ENCODE measurements around the gene GBGT1.

The GBGT1 gene

DNA sequence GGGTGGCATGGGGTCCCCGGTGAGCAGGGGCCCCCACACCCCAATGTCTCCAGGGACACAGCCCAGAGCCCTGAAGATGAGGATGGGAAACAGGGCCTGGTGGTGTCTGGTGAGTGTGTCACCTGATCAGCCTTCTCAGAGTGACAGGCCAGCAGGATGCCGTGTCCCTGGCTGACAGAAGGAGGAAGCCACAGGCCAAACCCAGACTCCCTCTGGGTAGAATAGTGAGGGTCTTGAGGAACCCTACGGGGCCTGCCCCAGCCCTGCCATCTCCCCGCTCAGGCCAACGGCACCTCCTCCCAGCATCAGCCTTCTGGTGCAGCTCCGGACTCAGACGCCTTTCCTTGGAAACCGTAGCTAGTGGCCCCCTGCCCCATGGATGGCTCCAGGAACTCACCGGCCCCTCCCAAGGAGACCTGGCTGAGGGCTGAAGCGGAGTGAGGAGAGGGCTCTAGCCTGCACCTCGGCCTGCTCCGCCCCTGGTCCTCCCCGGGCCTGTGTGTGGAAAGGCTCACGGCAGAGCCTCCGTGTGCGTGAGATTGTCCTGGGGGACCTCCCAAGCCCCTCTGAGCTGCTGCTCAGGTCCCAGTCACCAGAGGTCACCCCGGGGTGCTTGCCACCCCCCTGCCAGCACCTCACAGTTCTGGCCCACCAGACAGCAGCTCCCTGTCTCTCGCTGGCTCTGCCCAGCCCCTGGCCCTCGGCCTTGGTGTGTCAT lies 48.7 kb downstream of the GBGT1 start:
- POLR2A ChIA-PET: interaction anchor here (1.1 to 1.8 kb wide), 4 partner anchors 18 to 34 kb away, joined by 3 to 8 read pairs (median 6); no protein-coding TSS in a partner anchor
- DNase-seq (ENCODE audit: extremely low spot score): no peak
- TF ChIP-seq CTCF (IDR thresholded peaks at IDR 0.05; ENCODE audit: control extremely low read depth, extremely low read depth, low read depth, missing control alignments): no peak
- CTCF ChIA-PET: interaction anchor here (0.8 to 20.8 kb wide), 11 partner anchors 9 to 93 kb away, joined by 3 to 473 read pairs (median 3); no protein-coding TSS in a partner anchor

GRCh38 chr9:133113949-133114885 lies 49.5 kb downstream of the GBGT1 start:
- ChIA-PET POLR2A (interaction anchor here (0.6 to 1.8 kb wide), 4 partner anchors 24 to 35 kb away, joined by 3 to 9 read pairs (median 5); no protein-coding TSS in a partner anchor), CTCF (interaction anchor here (1.0 to 20.8 kb wide), 8 partner anchors 8 to 72 kb away, joined by 3 to 473 read pairs (median 4); no protein-coding TSS in a partner anchor)
- DNase-seq (ENCODE audit: extremely low spot score): no peak
- no peak for TF ChIP-seq CTCF (IDR thresholded peaks at IDR 0.05; ENCODE audit: control extremely low read depth, extremely low read depth, low read depth, missing control alignments)

DNA sequence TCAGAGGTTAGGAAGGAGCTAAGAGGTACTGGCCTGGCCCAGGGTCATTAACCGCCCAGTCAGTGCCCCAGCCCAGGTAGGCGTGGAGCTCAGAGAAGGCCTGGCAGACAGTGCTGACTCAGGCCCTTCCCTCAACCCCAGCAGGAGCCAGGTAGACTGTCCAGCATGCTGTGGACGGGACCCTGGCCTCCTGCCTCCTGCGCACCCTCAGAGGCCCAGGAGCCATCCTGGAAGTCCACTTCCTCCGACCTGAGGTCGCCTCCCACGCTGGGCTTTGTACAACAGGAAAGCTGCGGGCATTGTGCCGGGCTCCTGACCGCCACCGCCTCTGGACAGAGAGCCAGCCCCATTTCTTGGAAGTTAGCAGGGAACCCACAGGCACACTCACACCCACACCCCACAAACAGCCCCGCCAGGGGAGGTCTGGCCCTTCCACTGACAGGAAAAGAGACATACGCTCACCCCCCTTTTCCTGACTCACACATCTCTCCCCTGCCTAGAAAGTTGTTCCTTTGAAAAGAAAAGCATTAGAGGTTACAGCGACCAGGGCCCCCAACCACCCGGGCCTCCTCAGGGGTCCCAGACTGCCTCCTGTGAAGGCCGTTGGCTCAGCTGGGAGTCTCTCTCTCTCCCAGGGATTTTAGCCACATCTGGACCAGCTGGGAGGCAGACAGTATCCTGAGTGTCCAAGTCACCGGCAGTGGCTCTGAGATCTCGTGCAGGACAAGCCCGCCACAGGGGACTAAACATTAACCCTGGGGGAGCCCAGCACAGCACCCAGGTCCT lies 50.4 kb downstream of the GBGT1 start:
- DNase-seq (ENCODE audit: extremely low spot score): no peak
- no peak for TF ChIP-seq CTCF (IDR thresholded peaks at IDR 0.05; ENCODE audit: control extremely low read depth, extremely low read depth, low read depth, missing control alignments)
- POLR2A ChIA-PET: interaction anchor here (1.6 kb wide), 1 partner anchor 31 kb away, joined by 3 read pairs; no protein-coding TSS in a partner anchor
- CTCF ChIA-PET: interaction anchor here (1.0 to 20.8 kb wide), 6 partner anchors 11 to 71 kb away, joined by 3 to 473 read pairs (median 6); no protein-coding TSS in a partner anchor

DNA sequence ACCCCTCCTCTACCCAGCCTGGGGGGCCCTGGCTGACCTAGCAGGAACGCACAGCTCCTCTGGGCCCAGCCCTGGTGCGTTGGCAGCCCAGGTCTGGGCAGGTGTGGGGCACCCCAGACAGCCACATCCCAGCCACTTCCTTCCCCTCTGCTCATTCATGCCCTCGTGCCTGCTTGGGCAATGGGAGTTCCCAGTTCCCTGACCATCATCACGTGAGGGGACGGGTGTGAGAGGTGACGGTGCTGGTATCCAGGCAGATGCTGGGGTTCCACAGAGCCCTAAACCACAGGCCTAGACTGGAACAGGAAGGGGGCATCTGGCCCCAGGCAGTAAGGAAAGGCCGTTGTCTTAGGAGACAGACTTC lies 51.1 kb downstream of the GBGT1 start:
- no peak for DNase-seq (ENCODE audit: extremely low spot score)
- ChIA-PET CTCF (interaction anchor here (3.0 to 20.8 kb wide), 3 partner anchors 10 to 35 kb away, joined by 7 to 473 read pairs (median 56); no protein-coding TSS in a partner anchor), POLR2A (interaction anchor here (1.6 kb wide), 1 partner anchor 32 kb away, joined by 3 read pairs; no protein-coding TSS in a partner anchor)
- TF ChIP-seq CTCF (IDR thresholded peaks at IDR 0.05; ENCODE audit: control extremely low read depth, extremely low read depth, low read depth, missing control alignments): no peak

DNA sequence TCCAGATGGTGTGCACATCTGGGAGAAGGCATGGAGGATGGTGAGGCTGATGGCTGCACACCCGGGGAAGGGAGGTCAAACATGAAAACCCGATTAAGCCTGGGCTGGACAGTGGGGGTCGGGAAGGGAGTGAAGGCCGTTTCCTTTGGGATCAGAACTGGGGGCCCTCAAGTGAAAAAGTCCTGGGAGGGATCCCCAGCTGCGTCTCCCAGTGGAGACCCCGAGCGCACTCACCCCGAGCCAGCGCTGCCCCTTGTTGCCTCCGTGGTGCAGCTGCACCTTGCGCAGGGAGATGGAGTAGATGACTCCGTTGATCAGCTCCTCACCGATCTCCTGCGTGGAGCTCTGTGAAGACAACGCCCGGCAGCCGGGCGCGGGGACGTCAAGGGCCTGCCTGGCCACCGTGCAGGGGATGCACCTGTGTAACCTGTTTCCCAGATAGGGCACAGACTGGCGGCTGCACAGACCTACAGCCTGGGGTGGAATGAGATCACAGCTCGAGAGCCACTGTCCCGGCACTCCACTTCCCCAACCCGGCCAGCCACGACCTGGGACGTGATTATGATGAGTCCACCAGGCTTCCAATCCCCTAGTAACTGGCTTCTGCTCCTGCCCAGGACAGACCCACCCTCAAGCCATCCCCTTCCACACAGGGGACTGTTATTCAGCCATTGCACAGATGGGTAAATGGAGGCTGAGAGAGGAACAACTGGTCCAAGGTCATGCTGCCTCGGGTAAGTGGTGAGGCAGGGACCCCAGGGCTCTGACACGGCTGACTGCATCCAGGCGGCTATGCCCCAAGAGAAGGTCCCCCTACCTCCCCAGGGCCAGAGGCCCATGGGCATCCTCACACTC lies 51.7 kb downstream of the GBGT1 start:
- no peak for DNase-seq (ENCODE audit: extremely low spot score)
- CTCF ChIA-PET: interaction anchor here (3.0 to 20.8 kb wide), 3 partner anchors 10 to 35 kb away, joined by 7 to 473 read pairs (median 56); no protein-coding TSS in a partner anchor
- POLR2A ChIA-PET: no interaction called here
- TF ChIP-seq CTCF (IDR thresholded peaks at IDR 0.05; ENCODE audit: control extremely low read depth, extremely low read depth, low read depth, missing control alignments): no peak
